ENCODE data around the gene RASL12. TPM values are rescaled to one million over a fixed set of nuclear protein-coding genes. Genes with fewer than 3 reads are reported as not detected.

The RASL12 gene
- total and polyA plus RNA-seq, 2 donors (not counting 1 experiment from before 2014, with no cell fraction given) = 9.1 to 50.5 TPM

DNA sequence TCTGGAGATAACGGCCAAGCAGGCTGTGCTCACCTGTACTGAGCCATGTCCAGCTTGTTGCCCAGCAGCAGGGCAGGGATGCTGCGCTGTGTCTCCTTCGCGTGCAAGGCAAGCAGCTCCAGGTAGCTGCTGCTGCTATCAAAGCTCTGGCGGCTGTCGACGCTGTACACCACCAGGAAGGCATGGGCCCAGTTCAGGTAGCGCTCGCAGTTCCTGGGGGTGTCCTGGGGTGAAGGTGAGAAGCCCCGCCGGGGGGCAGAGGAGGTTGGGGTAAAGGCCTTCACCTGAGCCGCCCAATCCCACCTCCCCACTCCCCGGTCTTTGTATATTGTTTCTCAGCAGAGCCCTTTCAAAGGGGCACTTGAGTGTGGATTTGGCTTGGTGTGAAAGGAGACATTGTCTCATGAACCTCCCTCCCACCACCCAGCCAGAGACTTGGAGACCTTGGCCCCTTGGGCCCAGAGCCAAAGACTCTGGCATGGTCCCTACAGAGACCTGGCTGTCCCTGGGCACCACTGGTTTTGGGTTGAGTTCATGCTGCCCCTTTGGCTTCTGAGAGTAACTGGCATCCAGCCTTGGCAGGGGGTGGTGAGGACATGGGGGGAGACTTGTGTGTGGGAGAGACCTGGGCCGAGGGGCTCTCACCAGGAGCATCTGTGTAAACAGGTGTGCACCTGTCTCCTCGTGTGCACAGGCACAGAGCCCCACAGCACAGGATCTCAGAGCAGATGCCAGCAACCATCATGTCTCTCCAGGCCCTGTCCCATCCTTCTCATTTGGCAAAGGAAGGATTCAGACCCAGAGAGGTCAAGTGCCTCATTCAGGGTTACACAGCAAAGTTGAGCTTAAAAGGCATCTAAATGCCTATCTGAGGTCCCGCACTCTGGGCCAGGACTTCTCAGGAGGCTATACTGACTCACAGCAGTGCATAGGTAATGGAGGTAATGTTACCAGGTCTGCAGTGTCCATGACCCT is 9.1 kb downstream of the RASL12 start:
- H3K4me1 ChIP-seq (ENCODE audit: control insufficient read depth, extremely low read depth, insufficient read depth, low read length) = peaks cover 19% of the 10 kb centered on the region
- DNase-seq (ENCODE audit: low read depth in 2 of 2) = no peak

DNA sequence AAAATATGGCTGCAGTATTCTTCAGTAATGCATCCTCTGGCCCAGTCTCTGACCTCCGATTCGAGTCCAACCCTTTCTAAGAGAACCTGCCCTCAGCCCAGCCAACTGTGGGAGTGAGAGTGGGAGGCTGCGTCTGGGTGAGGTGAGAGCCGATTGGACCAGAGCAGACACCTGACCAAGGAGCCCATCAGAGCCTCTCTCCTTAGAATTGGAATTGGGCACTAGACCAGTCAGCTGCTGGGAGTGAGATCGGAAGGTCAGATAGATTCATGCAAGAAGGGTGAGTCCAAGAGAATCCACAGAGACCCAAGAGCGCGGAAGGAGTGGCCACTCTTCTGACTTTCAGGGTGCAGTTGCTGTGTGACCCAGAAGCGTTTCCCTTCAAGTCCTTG is 10.2 kb downstream of the RASL12 start:
- H3K27ac ChIP-seq (ENCODE audit: insufficient read depth, low read length) = no peak overlapping the region
- no peak overlapping the region for H3K4me3 ChIP-seq (replicated peaks in 1 of 4; ENCODE audit: control extremely low read depth in 1 of 4, insufficient read depth in 1 of 4, low read depth in 3 of 4, low read length in 4 of 4)

More for the DNA sequence above, 9.1 kb downstream of the RASL12 start:
- Histone ChIP-seq H2AFZ (ENCODE audit: low read length) (no peak overlapping the region), H3K4me2 (ENCODE audit: extremely low read depth, insufficient read depth, low read length) (no peak overlapping the region), H3K36me3 (ENCODE audit: control insufficient read depth, insufficient read depth, low read length) (peaks cover 2% of the 10 kb centered on the region), H4K20me1 (ENCODE audit: control insufficient read depth, extremely low read depth, insufficient read depth, low read length) (no peaks in the 10 kb centered on the region), H3K79me2 (ENCODE audit: control insufficient read depth, insufficient read depth, low read length) (no peaks in the 10 kb centered on the region), H3K4me3 (replicated peaks in 1 of 4; ENCODE audit: control extremely low read depth in 1 of 4, insufficient read depth in 1 of 4, low read depth in 3 of 4, low read length in 4 of 4) (no peak overlapping the region), H3K9ac (ENCODE audit: insufficient read depth, low read length) (no peak overlapping the region), H3K9me3 (ENCODE audit: control insufficient read depth, insufficient read depth, low read depth, low read length) (no peaks in the 10 kb centered on the region), H3K27ac (ENCODE audit: insufficient read depth, low read length) (no peak overlapping the region), H3K27me3 (ENCODE audit: control insufficient read depth, insufficient read depth, low read length) (no peaks in the 10 kb centered on the region)
- no peak for TF ChIP-seq EZH2 (IDR thresholded peaks at IDR 0.05; ENCODE audit: low read length, missing control alignments)
- TF ChIP-seq, protein P1, sequence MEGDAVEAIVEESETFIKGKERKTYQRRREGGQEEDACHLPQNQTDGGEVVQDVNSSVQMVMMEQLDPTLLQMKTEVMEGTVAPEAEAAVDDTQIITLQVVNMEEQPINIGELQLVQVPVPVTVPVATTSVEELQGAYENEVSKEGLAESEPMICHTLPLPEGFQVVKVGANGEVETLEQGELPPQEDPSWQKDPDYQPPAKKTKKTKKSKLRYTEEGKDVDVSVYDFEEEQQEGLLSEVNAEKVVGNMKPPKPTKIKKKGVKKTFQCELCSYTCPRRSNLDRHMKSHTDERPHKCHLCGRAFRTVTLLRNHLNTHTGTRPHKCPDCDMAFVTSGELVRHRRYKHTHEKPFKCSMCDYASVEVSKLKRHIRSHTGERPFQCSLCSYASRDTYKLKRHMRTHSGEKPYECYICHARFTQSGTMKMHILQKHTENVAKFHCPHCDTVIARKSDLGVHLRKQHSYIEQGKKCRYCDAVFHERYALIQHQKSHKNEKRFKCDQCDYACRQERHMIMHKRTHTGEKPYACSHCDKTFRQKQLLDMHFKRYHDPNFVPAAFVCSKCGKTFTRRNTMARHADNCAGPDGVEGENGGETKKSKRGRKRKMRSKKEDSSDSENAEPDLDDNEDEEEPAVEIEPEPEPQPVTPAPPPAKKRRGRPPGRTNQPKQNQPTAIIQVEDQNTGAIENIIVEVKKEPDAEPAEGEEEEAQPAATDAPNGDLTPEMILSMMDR (conservative IDR thresholded peaks at IDR 0.05 in 1 of 2, IDR thresholded peaks at IDR 0.05 in 1 of 2; ENCODE audit: low read depth in 1 of 2, low read length in 2 of 2) = no peak

DNA sequence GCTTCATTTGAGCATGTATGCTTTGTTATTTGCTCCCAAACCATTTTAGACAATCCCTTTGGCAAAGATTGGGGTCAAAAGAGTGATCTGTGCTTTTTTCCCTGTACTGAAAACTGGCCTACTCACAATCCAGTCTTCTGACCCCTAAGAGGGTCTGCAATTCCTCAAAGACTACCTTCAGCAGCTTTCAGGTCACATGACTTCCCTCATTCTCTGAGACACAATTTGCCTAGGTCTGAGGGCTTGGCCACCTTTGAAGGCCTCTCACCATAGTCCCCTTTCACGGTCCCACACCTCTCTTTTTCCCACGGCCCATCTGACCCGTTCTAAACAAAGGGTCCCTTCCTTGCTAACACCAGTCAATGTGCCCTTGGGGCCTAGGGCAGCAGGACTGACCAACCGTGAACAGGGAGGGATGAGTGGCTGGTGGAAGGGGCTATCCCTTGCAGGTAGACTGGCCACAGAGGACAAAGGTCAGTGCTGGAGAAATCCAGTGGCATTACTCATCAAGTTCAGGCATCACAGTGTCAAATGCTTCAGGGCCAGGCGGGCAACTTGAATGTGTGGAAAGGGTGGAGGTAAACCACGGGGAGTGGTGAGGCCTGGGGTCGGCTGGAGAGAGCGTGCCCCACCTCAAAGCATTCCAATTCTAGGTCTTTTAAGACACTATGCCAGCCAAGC is 10.8 kb downstream of the RASL12 start:
- no peak overlapping the region for H3K27ac ChIP-seq (ENCODE audit: insufficient read depth, low read length)
- TF ChIP-seq, protein P1 (conservative IDR thresholded peaks at IDR 0.05 in 1 of 2, IDR thresholded peaks at IDR 0.05 in 1 of 2; ENCODE audit: low read depth in 1 of 2, low read length in 2 of 2) = no peak
- TF ChIP-seq EZH2 (IDR thresholded peaks at IDR 0.05; ENCODE audit: low read length, missing control alignments) = no peak
- no peak overlapping the region for H2AFZ ChIP-seq (ENCODE audit: low read length)
- H3K9ac ChIP-seq (ENCODE audit: insufficient read depth, low read length) = no peak overlapping the region
- H3K9me3 ChIP-seq (ENCODE audit: control insufficient read depth, insufficient read depth, low read depth, low read length) = no peaks in the 10 kb centered on the region
- no peaks in the 10 kb centered on the region for H3K79me2 ChIP-seq (ENCODE audit: control insufficient read depth, insufficient read depth, low read length)
- peak in 1 of 2 donors; percentile 62 for DNase-seq (ENCODE audit: low read depth in 2 of 2)
- no peaks in the 10 kb centered on the region for H4K20me1 ChIP-seq (ENCODE audit: control insufficient read depth, extremely low read depth, insufficient read depth, low read length)
- no peaks in the 10 kb centered on the region for H3K27me3 ChIP-seq (ENCODE audit: control insufficient read depth, insufficient read depth, low read length)
- H3K4me1 ChIP-seq (ENCODE audit: control insufficient read depth, extremely low read depth, insufficient read depth, low read length) = peaks cover 19% of the 10 kb centered on the region
- peaks cover 2% of the 10 kb centered on the region for H3K36me3 ChIP-seq (ENCODE audit: control insufficient read depth, insufficient read depth, low read length)
- no peak overlapping the region for H3K4me2 ChIP-seq (ENCODE audit: extremely low read depth, insufficient read depth, low read length)
- H3K4me3 ChIP-seq (replicated peaks in 1 of 4; ENCODE audit: control extremely low read depth in 1 of 4, insufficient read depth in 1 of 4, low read depth in 3 of 4, low read length in 4 of 4) = no peak overlapping the region

More for the DNA sequence above, 10.2 kb downstream of the RASL12 start:
- Histone ChIP-seq H4K20me1 (ENCODE audit: control insufficient read depth, extremely low read depth, insufficient read depth, low read length) (no peaks in the 10 kb centered on the region), H3K9me3 (ENCODE audit: control insufficient read depth, insufficient read depth, low read depth, low read length) (no peaks in the 10 kb centered on the region), H3K36me3 (ENCODE audit: control insufficient read depth, insufficient read depth, low read length) (peaks cover 2% of the 10 kb centered on the region), H3K9ac (ENCODE audit: insufficient read depth, low read length) (no peak overlapping the region), H3K4me2 (ENCODE audit: extremely low read depth, insufficient read depth, low read length) (no peak overlapping the region), H3K79me2 (ENCODE audit: control insufficient read depth, insufficient read depth, low read length) (no peaks in the 10 kb centered on the region), H3K4me1 (ENCODE audit: control insufficient read depth, extremely low read depth, insufficient read depth, low read length) (peaks cover 19% of the 10 kb centered on the region), H3K27me3 (ENCODE audit: control insufficient read depth, insufficient read depth, low read length) (no peaks in the 10 kb centered on the region), H2AFZ (ENCODE audit: low read length) (no peak overlapping the region)
- TF ChIP-seq, protein P1 (conservative IDR thresholded peaks at IDR 0.05 in 1 of 2, IDR thresholded peaks at IDR 0.05 in 1 of 2; ENCODE audit: low read depth in 1 of 2, low read length in 2 of 2) = no peak
- no peak for DNase-seq (ENCODE audit: low read depth in 2 of 2)

All from fibroblast of lung (primary cell).